ENCODE results near the gene NOS1AP. TPM values are rescaled to one million over a fixed set of nuclear protein-coding genes. Genes with fewer than 3 reads are reported as not detected.

The NOS1AP gene
- total RNA-seq, 1 experiment from 2014 or later = 14.7 TPM

DNA sequence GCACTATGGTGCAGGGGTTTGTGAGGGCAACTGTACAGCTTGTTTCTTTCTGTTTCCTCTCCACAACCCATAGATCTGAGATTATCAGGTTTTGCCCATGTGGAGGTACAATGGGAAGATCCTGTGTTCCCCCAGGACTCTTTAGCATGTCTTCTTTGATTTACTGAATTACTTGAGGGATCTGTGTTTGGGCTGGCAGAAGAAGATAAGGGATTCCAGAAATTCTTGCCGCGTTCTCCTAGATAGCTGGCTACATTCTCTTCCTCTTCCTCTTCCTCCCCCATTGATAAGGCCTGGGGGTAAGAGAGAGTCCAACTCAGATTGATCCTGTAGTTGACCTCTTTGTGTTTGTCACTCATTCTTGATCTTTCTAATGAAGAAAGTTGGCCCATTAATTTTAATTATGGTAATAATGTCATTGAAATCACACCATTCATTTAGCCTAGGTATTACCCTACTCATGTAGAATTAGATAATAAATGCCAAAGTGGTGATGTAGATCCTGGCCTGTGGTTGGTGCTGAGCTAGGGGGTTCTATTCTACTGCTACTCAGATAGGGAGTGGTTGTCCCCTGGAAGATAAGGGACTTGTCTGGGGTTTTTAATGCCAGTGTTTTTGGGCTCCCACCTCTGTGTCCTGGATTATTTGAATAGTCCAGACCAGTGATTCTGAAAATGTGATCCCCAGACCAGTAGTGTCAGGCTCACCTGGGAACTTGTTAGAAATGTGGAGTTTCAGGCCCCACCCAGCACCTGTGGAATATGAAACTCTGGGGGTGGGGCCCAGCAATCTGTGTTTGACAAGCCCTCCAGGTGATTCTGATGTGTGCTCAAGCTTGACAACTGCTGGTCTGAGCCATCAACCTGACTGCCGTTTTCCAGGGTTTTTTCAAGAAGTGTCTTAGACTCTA is 122.2 kb downstream of the NOS1AP start:
- Mint-ChIP-seq H3K27ac (peak overlapping the region; percentile 32; the same call in 1 of the 2 replicates), H3K36me3 (peaks cover 2% of the 10 kb centered on the region; the same call in 1 of the 2 replicates), H3K4me3 (no peak overlapping the region), H3K9me3 (peaks cover under 1% of the 10 kb centered on the region; the same call in 1 of the 2 replicates), H3K27me3 (ENCODE audit: low read depth) (no peaks in the 10 kb centered on the region), H3K4me1 (peaks cover 25% of the 10 kb centered on the region)
- POLR2A ChIA-PET = no interaction called here
- DNase-seq (ENCODE audit: low spot score) = no peak
- CTCF ChIA-PET = interaction anchor here (0.9 kb wide), 1 partner anchor 108 kb away, joined by 3 read pairs; no protein-coding TSS in a partner anchor
- TF ChIP-seq, protein P1, sequence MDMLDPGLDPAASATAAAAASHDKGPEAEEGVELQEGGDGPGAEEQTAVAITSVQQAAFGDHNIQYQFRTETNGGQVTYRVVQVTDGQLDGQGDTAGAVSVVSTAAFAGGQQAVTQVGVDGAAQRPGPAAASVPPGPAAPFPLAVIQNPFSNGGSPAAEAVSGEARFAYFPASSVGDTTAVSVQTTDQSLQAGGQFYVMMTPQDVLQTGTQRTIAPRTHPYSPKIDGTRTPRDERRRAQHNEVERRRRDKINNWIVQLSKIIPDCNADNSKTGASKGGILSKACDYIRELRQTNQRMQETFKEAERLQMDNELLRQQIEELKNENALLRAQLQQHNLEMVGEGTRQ (CRISPR knock-in tag; IDR thresholded peaks at IDR 0.05) = no peak
- TF ChIP-seq JAZF1 (CRISPR knock-in tag; IDR thresholded peaks at IDR 0.05) = no peak
- TF ChIP-seq, protein P2, sequence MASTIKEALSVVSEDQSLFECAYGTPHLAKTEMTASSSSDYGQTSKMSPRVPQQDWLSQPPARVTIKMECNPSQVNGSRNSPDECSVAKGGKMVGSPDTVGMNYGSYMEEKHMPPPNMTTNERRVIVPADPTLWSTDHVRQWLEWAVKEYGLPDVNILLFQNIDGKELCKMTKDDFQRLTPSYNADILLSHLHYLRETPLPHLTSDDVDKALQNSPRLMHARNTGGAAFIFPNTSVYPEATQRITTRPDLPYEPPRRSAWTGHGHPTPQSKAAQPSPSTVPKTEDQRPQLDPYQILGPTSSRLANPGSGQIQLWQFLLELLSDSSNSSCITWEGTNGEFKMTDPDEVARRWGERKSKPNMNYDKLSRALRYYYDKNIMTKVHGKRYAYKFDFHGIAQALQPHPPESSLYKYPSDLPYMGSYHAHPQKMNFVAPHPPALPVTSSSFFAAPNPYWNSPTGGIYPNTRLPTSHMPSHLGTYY (CRISPR knock-in tag; IDR thresholded peaks at IDR 0.05) = no peak
- no peak for TF ChIP-seq ZBTB21 (CRISPR knock-in tag; IDR thresholded peaks at IDR 0.05; ENCODE audit: borderline replicate concordance)
- no peak for TF ChIP-seq NR3C1 (CRISPR knock-in tag; conservative IDR thresholded peaks at IDR 0.05; ENCODE audit: low read depth)
- TF ChIP-seq, protein P3, sequence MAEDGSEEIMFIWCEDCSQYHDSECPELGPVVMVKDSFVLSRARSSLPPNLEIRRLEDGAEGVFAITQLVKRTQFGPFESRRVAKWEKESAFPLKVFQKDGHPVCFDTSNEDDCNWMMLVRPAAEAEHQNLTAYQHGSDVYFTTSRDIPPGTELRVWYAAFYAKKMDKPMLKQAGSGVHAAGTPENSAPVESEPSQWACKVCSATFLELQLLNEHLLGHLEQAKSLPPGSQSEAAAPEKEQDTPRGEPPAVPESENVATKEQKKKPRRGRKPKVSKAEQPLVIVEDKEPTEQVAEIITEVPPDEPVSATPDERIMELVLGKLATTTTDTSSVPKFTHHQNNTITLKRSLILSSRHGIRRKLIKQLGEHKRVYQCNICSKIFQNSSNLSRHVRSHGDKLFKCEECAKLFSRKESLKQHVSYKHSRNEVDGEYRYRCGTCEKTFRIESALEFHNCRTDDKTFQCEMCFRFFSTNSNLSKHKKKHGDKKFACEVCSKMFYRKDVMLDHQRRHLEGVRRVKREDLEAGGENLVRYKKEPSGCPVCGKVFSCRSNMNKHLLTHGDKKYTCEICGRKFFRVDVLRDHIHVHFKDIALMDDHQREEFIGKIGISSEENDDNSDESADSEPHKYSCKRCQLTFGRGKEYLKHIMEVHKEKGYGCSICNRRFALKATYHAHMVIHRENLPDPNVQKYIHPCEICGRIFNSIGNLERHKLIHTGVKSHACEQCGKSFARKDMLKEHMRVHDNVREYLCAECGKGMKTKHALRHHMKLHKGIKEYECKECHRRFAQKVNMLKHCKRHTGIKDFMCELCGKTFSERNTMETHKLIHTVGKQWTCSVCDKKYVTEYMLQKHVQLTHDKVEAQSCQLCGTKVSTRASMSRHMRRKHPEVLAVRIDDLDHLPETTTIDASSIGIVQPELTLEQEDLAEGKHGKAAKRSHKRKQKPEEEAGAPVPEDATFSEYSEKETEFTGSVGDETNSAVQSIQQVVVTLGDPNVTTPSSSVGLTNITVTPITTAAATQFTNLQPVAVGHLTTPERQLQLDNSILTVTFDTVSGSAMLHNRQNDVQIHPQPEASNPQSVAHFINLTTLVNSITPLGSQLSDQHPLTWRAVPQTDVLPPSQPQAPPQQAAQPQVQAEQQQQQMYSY (CRISPR knock-in tag; IDR thresholded peaks at IDR 0.05) = no peak
- TF ChIP-seq, protein P4, sequence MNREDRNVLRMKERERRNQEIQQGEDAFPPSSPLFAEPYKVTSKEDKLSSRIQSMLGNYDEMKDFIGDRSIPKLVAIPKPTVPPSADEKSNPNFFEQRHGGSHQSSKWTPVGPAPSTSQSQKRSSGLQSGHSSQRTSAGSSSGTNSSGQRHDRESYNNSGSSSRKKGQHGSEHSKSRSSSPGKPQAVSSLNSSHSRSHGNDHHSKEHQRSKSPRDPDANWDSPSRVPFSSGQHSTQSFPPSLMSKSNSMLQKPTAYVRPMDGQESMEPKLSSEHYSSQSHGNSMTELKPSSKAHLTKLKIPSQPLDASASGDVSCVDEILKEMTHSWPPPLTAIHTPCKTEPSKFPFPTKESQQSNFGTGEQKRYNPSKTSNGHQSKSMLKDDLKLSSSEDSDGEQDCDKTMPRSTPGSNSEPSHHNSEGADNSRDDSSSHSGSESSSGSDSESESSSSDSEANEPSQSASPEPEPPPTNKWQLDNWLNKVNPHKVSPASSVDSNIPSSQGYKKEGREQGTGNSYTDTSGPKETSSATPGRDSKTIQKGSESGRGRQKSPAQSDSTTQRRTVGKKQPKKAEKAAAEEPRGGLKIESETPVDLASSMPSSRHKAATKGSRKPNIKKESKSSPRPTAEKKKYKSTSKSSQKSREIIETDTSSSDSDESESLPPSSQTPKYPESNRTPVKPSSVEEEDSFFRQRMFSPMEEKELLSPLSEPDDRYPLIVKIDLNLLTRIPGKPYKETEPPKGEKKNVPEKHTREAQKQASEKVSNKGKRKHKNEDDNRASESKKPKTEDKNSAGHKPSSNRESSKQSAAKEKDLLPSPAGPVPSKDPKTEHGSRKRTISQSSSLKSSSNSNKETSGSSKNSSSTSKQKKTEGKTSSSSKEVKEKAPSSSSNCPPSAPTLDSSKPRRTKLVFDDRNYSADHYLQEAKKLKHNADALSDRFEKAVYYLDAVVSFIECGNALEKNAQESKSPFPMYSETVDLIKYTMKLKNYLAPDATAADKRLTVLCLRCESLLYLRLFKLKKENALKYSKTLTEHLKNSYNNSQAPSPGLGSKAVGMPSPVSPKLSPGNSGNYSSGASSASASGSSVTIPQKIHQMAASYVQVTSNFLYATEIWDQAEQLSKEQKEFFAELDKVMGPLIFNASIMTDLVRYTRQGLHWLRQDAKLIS (CRISPR knock-in tag; IDR thresholded peaks at IDR 0.05; ENCODE audit: borderline replicate concordance) = no peak
- no peak for TF ChIP-seq MYBL2 (CRISPR knock-in tag; IDR thresholded peaks at IDR 0.05)
- no peak for TF ChIP-seq CBFB (CRISPR knock-in tag; IDR thresholded peaks at IDR 0.05; ENCODE audit: low read depth)
- TF ChIP-seq, protein P5, sequence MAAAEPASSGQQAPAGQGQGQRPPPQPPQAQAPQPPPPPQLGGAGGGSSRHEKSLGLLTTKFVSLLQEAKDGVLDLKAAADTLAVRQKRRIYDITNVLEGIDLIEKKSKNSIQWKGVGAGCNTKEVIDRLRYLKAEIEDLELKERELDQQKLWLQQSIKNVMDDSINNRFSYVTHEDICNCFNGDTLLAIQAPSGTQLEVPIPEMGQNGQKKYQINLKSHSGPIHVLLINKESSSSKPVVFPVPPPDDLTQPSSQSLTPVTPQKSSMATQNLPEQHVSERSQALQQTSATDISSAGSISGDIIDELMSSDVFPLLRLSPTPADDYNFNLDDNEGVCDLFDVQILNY (CRISPR knock-in tag; IDR thresholded peaks at IDR 0.05) = no peak
- TF ChIP-seq, protein P6, sequence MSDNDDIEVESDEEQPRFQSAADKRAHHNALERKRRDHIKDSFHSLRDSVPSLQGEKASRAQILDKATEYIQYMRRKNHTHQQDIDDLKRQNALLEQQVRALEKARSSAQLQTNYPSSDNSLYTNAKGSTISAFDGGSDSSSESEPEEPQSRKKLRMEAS (CRISPR knock-in tag; IDR thresholded peaks at IDR 0.05) = no peak
- no peak for TF ChIP-seq TCF7 (CRISPR knock-in tag; IDR thresholded peaks at IDR 0.05; ENCODE audit: low read depth)
- no peak for TF ChIP-seq CREB1 (CRISPR knock-in tag; IDR thresholded peaks at IDR 0.05)
- no peak for TF ChIP-seq ZNF219 (CRISPR knock-in tag; IDR thresholded peaks at IDR 0.05; ENCODE audit: borderline replicate concordance)
- no peak for TF ChIP-seq GABPB1 (CRISPR knock-in tag; IDR thresholded peaks at IDR 0.05)
- ATAC-seq = no peak

Measured in WTC11 (cell line).